Gastrocnemius medialis (tissue), 4 donors: ENCODE data around the gene MCF2L2.

ENCODE experiments used
- CTCF ChIP-seq, 5 experiments: fragments of 450-650 bp in 3 of 5; fragments of 200-600 bp in 2 of 5; sonication (generic) in 2 of 5; IDR thresholded peaks in 4 of 5; conservative IDR thresholded peaks in 1 of 5; 1 replicate in 4 of 5; 2 replicates in 1 of 5; pipeline ENCODE4 v1.5.1; 2016 to 2019; ENCODE audit warnings: antibody characterized with exemption in 5 of 5, mild to moderate bottlenecking in 3 of 5, moderate library complexity in 3 of 5
- POLR2A ChIP-seq, 2 donors: fragments of 450-650 bp; IDR thresholded peaks; one replicate each; pipeline ENCODE4 v1.6.1; 2017; ENCODE audit warnings: antibody characterized with exemption in 2 of 2, mild to moderate bottlenecking in 2 of 2, moderate library complexity in 2 of 2

- TF ChIP-seq CTCF (IDR thresholded peaks at IDR 0.05 in 4 of 5, conservative IDR thresholded peaks at IDR 0.05 in 1 of 5) (no peak), POLR2A (IDR thresholded peaks at IDR 0.05) (no peak)
These were observed 16.3 kb upstream of the MCF2L2 start for GRCh38 chr3:183444748-183445147.
